ENCODE results near the gene NRXN3. TPM values are rescaled to one million over a fixed set of nuclear protein-coding genes. Genes with fewer than 3 reads are reported as not detected.

Gene NRXN3
- total and polyA plus RNA-seq, 2 of the 4 experiments (the other 2 are of a cell fraction) = 4.8 to 25.1 TPM

GRCh38 chr14:78448164-78449094, 278.3 kb downstream of the NRXN3 start (continued):
- TF ChIP-seq RFX5 (IDR thresholded peaks at IDR 0.05; ENCODE audit: low read depth, low read length) (no peak), CEBPB (IDR thresholded peaks at IDR 0.05; ENCODE audit: low read depth, low read length) (peak; percentile 90)

GRCh38 chr14:78450669-78451318, 280.6 kb downstream of the NRXN3 start:
- H3K4me1 ChIP-seq (ENCODE audit: control insufficient read depth, insufficient read depth, low read length) = no peaks in the 10 kb centered on the region
- intact Hi-C loops (cut with micrococcal nuclease) = no loop called here
- no peaks in the 10 kb centered on the region for H3K27me3 ChIP-seq (ENCODE audit: control insufficient read depth, insufficient read depth, low read length)
- H4K5ac ChIP-seq (ENCODE audit: low read depth, low read length) = no peak overlapping the region
- H2AFZ ChIP-seq (replicated peaks; ENCODE audit: low read length, poor library complexity) = no peak overlapping the region
- dilution Hi-C loops (cut with HindIII; ENCODE audit: low sequenced_read_pairs, unreplicated experiment) = no loop called here
- H3K9me1 ChIP-seq (ENCODE audit: insufficient read depth, low read length) = no peaks in the 10 kb centered on the region
- peaks cover 18% of the 10 kb centered on the region for H3K9me3 ChIP-seq (ENCODE audit: control insufficient read depth, insufficient read depth, low read length)
- POLR2A ChIA-PET (ENCODE audit: unreplicated experiment) = no interaction called here
- no peak overlapping the region for H2BK120ac ChIP-seq (ENCODE audit: low read depth, low read length)
- H4K91ac ChIP-seq (ENCODE audit: insufficient read depth, low read depth, low read length) = no peak overlapping the region
- H4K8ac ChIP-seq (ENCODE audit: low read depth in 2 of 2, low read length in 2 of 2) = no peak overlapping the region
- WGBS, 2 experiments (ENCODE audit: extremely low coverage in 2 of 2, insufficient read length in 1 of 2) = no CpG with 5 or more reads among the region's 6 CpGs
- DNase-seq (no peak), ATAC-seq (ENCODE audit: low read depth) (no peak)
- in situ Hi-C loops (cut with MboI; ENCODE audit: low sequenced_read_pairs) = no loop called here
- H2AK5ac ChIP-seq (ENCODE audit: low read depth, low read length) = no peak overlapping the region
- H3K18ac ChIP-seq (ENCODE audit: low read depth, low read length) = no peak overlapping the region
- no peak overlapping the region for H3K14ac ChIP-seq (replicated peaks; ENCODE audit: low read depth, low read length)
- no peak for TF ChIP-seq CHD1 (IDR thresholded peaks at IDR 0.05; ENCODE audit: low read depth, low read length)
- no peak overlapping the region for H3K4me3 ChIP-seq (ENCODE audit: insufficient read depth, low read depth, low read length)
- H3K4me2 ChIP-seq (ENCODE audit: low read depth, low read length) = no peak overlapping the region
- H2BK5ac ChIP-seq (ENCODE audit: low read depth, low read length, poor library complexity, severe bottlenecking) = no peak overlapping the region
- no peaks in the 10 kb centered on the region for H3K36me3 ChIP-seq (ENCODE audit: control insufficient read depth, insufficient read depth, low read length)
- CTCF ChIA-PET = no interaction called here
- no peak overlapping the region for H3K27ac ChIP-seq (ENCODE audit: insufficient read depth, low read length)
- no peak overlapping the region for H2BK15ac ChIP-seq (ENCODE audit: low read depth, low read length)
- no peak overlapping the region for H3K56ac ChIP-seq (ENCODE audit: extremely low read depth, insufficient read depth, low read length)
- H2AK9ac ChIP-seq (replicated peaks; ENCODE audit: low read depth, low read length, poor library complexity) = no peak overlapping the region
- BruUV-seq (replicated peaks) = no TSS peak
- H3K4ac ChIP-seq (ENCODE audit: low read depth, low read length) = no peak overlapping the region
- no peaks in the 10 kb centered on the region for H4K20me1 ChIP-seq (ENCODE audit: insufficient read depth, low read length)
- no peak overlapping the region for H3K9ac ChIP-seq (ENCODE audit: low read depth, low read length)
- no peaks in the 10 kb centered on the region for H3K79me1 ChIP-seq (ENCODE audit: low read depth in 1 of 2, low read length in 2 of 2)
- H2BK20ac ChIP-seq (ENCODE audit: low read depth, low read length) = no peak overlapping the region
- no peak overlapping the region for H3K23ac ChIP-seq (ENCODE audit: low read depth, low read length)

All from IMR-90 (cell line).